GM21528 (cell line): Measurements from ENCODE around the gene PITPNM1.
"Not testable (repeated sequence)": the region's sequence is repeated elsewhere in the genome, so short reads cannot be mapped to it uniquely, and the experiment has no call there.

Experiments used
- ATAC-seq: cut with Tn5 transposase; IDR thresholded peaks from one replicate; pipeline ENCODE4 v1.9.1; 2021; ENCODE audit warnings: mild to moderate bottlenecking, moderate library complexity; ENCODE audit not compliant: unreplicated experiment, low FRiP score

Gene PITPNM1

GRCh38 chr11:67468456-67468758 lies 36.8 kb downstream of the PITPNM1 start:
- ATAC-seq: no peak

DNA sequence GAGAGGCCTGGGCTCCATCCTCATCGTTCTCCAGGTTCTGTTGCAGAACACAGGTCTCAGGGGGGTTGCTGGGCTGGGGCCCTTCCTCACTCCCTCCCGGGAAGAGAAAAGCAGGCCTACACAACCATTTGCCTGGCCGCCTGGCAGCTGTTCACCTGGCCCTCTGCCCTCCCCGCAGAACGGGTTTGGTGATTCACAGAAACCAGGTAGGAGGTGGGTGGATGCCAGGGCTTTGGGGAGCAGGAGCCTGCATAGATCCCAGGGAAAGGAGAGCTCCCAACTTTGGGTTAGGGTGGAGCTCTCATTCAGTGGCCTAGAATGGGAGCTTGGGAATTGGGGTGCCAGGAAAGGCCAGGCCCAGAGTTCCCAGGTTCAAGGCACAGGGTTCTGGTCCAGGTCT lies 37.1 kb downstream of the PITPNM1 start:
- ATAC-seq: no peak

- no peak for ATAC-seq
Measured at GRCh38 chr11:67466962-67467771, 38.0 kb downstream of the PITPNM1 start.

DNA sequence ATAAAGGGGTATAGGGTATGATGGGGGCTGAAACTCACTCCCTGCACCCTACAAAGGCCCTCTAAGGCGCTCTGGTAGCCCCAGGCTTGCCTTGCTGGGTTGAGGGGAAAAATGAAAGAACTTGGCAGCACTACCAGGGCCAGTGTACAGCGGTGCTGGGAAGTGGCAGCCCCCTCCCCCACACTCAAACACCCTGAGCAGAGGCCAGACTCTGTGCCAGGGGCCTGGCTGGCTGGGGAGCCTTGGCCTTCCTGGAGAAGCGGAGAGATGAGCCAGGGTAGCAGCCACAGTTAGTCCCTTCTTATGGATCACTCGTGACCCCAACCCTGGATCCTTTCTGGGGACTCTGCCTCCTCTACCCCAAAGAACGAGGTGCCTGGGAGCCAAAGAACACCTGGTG lies 38.8 kb downstream of the PITPNM1 start:
- no peak for ATAC-seq

GRCh38 chr11:67465530-67465929 lies 39.6 kb downstream of the PITPNM1 start:
- ATAC-seq: not testable (repeated sequence)

DNA sequence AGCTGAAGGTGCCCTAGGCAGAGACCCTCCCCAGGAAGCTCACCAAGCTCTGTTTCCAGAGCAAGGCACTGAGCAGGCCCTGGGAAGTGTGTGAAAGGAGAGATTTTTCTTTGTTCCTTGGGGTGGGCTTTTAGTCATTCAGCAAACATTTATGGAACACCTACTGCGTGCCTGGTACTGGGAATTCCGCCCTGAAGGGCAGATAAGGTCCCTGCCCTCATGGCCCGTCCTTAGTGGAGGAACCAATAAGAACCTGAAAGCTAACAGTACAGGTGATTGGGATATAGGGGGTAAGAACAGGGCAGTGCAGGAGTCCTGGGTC lies 40.0 kb downstream of the PITPNM1 start:
- no peak for ATAC-seq

DNA sequence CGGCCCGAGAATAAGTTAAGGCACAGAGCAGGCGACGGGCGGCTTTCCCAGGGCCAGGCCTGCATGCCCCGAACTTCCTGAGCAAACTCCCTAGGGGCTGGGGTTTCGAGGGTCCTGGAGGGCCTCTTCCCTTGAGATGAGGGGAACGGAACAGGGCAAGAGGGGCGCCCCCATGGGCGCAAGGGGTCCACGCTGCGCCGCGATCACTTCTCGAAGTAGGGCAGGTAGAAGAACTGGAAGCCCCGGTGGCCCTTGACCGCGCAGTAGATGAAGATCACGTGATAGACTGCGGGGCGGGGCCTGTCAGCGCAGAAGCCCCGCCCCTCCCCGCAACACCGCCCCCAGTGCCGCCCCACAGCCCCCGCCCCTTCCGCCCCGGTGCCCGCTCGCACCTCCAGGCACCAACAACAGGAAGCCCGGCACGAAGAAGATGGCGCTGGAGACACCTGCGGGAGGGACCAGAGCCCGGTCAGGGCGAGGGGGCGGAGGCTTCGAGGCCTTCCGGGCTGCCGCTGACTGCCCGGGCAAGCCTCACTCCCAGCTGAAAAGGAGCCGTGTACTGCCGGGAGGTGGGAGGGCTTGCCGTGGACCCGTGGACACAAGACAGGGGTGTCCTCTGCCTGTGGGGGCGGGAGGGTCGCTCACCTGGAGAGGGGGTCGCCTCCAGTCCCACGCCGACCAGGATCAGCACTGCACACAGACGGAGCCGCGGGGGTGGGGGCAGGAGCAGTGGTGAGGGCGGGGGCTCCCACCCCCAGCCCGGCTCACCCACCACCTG lies 40.6 kb downstream of the PITPNM1 start:
- peak; percentile 52 for ATAC-seq

DNA sequence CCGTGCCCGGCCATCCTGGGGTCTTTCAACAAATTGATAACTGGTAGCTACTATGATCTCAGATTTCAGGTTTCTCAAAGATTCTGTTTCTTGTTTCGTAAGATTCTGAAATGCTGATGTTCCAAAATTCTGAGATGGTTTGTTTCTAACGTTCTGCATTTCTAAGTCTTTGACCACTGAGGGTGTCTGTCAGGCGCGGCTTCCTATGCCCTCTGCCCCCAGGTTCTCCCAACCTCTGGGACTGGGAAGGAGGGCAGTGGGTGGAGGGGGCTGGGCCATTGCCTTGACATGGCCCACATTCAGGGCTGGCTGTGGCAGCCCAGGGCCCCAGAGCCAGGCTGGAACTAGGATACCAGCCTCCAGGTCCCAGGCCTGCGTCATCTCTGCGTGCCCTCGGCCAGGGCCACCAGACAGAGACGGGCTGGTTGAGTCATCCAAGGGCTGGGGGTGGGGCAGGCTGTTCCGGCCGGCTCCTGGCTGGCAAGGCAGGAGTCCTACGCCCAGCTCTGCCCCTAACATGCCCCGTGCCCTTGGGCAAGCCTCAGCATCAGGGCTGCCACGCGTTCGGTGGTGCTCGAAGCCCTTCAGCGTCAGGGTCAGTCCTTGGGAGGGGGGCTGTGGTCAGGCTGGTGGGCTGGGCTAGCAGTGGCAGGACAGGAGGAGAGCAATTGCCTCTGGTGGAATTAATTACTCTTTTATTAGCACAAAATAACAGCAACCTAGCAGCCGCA lies 41.3 kb downstream of the PITPNM1 start:
- no peak for ATAC-seq

GRCh38 chr11:67463186-67463585 lies 42.0 kb downstream of the PITPNM1 start:
- no peak for ATAC-seq

DNA sequence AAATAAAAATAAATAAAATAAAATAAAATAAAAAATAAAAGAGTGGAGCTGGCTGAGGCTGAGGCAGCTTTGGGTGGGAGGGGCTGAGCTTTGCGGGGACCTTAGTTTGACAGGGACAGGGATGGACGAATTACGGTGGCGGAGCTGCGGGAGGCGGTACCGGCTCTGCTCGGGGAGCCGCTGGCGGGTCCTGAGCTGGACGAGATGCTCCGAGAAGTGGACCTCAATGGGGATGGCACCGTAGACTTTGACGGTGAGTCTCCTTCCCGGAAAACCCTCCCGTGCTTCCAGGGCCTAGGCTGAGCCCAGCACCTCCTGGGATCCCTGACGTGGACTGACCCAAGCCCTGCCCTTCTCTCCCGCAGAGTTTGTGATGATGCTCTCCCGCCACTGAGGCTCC lies 46.9 kb downstream of the PITPNM1 start:
- ATAC-seq: no peak

GRCh38 chr11:67457453-67457852 lies 47.7 kb downstream of the PITPNM1 start:
- no peak for ATAC-seq

- no peak for ATAC-seq
Measured at GRCh38 chr11:67456068-67456705, 49.0 kb downstream of the PITPNM1 start.

GRCh38 chr11:67455054-67455453 lies 50.1 kb downstream of the PITPNM1 start, which contains the start of gene CABP4:
TSS of gene CABP4 (plus strand) at chr11:67455354. CDS start at chr11:67455424, 70 bp downstream.
- ATAC-seq: no peak

DNA sequence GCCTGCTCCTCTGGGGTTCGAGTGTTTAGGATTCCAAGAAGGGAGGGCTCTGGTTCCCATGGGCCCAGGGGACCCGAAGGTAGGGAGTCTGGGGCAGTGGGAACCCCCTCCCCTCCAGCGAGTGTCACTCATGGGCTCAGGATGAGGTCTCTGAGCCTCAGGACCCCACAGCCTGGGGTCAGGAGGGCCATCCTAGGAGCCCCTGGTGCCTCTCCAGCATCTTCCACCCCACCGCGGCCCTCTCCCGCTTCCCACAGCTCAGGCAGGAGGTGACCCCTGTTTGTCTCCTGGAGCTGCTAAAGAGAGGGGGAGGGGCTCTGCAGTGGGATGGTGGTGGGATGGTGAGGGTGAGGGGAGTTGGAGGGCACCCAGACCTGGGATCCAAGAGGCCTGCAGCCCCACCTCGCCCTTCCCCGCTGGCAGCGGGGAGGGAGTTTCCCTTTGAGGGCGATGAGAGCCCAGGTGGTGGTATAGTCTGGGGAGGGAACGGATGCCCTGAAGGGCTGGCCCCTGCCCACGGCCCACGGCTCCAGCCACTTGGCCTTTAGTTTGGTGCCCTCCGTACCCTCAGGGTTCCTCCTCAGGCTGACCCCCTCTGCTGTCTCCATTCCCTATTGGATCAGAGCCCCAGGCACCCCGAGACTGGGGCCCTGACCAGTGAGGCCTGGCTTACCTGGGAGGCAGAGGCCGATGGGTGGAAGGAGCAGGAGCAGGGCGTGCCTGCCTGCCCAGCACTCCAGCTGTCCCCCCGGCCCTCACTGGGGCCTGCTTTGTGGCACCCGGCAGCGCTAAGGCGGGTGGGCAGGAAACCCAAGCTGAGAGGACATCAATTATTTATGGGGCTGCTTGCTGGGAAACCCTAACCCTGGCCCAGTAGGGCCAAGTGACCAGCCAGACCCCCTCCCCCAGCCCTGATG lies 51.1 kb downstream of the PITPNM1 start:
- ATAC-seq: no peak

- no peak for ATAC-seq
Measured at GRCh38 chr11:67452141-67452952, 52.8 kb downstream of the PITPNM1 start, which contains the start of gene GPR152. TSS of gene GPR152 (minus strand) at chr11:67452729. CDS start at chr11:67452724, 5 bp downstream.

GRCh38 chr11:67451658-67451976 lies 53.5 kb downstream of the PITPNM1 start:
- no peak for ATAC-seq

DNA sequence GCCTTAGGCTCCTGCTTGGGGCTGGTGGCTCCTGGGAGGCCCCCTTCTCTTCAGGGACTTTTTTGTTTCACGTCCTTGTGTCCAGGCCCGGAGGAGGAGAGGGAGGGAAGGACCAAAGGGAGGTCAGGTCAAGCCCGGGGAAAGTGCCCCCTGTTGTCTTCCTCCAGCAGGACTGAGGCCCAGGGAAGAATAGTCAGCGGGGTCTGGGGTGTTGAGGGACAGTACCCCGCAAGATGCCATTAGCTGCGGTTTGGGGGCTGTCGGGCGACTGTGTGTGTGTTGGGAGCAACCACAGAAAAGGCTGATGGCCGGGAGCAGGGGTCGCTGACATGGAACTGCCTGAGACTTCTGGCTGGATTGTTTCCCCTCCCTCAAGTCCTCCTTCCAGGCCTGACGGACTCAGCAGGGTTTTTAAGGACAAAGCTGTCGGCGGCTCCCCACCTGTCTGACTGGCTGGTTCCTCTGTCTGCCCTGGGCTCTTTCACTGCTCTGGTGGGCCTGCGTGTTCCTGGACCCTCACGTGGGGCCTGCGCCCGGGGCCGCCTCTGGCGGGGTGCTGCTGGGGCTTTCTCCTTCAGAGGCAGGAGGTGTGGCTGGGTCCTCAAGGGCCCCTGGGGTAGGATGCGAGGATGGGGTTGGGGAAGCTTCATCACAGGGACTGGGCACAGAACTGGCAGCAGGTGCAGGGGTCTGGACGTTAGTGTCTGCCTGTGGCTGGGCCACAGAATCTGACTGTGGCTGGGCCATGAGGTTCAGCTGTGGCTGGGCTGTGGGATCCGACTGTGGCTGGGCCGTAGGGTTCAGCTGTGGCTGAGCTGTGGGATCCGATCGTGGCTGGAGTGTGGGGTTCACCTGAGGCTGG lies 54.1 kb downstream of the PITPNM1 start:
- ATAC-seq: no peak
